Ureter (tissue), 1 donor: ENCODE results near the gene KCNQ1. TPM values are rescaled to one million over a fixed set of nuclear protein-coding genes. Genes with fewer than 3 reads are reported as not detected.

Experiments used
- DNase-seq: peaks from one replicate; pipeline ENCODE4 v3.0.0-alpha.2; 2020; ENCODE audit warnings: low spot score
- total RNA-seq: library from RNA; stranded (reverse); gene quantifications from one replicate; pipeline ENCODE4 v1.2.4, GENCODE V29; 2023
- donor health status: DM: yes; HTN: yes; CAD: no.

The KCNQ1 gene
- total RNA-seq, 1 donor from 2014 or later = 63.0 TPM

DNA sequence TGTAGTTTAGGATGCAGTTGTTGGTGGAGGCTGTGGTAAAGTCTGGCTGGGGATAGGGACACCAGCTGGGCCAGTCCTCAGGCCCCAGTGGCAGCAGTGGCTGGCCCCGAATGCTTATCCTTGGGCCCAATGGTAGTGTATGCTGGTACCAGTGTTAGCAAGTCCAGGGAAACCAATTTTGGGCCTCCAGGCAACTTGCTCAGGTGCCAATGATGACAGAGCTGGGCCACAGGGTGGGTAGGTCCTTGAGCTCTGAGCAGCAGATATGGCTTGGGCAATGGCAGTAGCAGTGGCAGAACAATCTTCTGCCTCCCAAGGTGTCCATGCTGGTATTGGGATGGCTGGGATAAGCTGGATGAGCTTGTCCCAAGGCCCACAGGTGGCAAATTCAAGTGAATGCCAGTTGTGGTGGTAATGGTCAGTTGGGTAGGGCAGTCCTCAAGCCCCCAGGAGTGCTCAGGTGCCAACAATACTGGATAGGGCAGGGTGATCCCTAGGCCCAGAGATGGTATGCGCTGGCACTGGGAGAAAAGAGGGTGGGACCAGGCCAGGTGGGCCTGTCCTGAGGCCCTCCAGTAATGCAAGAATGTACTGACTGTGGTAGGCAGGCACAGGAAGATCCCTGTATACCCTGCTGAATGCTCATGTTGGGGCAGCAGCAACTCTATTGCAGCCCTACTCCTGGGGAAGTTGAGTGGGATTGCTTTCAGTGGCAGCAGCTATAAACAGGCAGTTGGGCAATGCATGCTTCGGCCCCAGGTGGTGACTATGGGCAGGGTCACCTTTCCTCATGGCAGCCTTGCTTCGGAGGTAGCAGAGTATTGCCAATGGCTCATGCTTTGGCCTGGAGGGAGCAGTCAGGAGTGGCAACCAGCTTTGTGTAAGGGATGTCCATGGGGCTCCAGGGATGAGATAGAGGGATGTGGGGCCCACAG, 200.3 kb downstream of the KCNQ1 start:
- no peak for DNase-seq

DNA sequence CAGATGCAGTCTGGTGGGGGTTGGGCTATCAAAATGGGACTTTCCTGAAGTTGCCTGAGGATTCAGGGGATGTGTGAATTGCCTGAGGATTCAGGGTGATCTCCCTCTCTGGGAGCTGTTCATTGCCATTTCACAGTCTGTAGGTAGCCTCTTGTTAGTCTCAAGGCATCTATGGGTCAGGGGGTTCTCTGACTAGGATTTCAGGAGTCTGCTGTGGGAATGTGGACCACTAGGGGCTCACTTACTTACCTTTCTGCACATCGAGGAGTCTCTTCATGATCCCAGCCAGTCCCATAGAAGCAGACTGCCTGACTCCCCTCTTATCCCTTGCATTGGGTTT, 200.9 kb downstream of the KCNQ1 start:
- DNase-seq = no peak

GRCh38 chr11:2647167-2647566, 202.4 kb downstream of the KCNQ1 start:
- DNase-seq = no peak

GRCh38 chr11:2647953-2648352, 203.1 kb downstream of the KCNQ1 start:
- no peak for DNase-seq

DNA sequence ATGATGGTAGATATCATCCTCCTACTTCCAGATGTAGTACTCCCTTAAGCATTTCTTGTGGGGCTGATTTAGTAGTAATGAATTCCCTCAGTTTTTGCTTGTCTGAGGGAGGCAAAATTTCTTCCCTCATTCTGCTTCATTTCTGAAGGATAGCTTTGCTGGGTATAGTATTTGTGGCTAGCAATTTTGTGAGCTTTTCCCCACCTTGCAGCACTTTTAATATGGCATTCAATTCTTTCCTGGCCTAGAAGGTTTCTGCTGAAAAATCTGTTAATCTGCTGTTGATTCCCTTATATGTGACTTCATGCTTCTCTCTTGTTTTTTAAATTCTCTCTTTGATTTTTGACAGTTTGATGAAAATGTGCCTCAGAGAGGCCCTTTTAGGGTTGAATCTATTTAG, 204.6 kb downstream of the KCNQ1 start:
- DNase-seq = no peak

- DNase-seq = no peak
These were observed 205.0 kb downstream of the KCNQ1 start for GRCh38 chr11:2649848-2650247.

GRCh38 chr11:2650343-2650867, 205.6 kb downstream of the KCNQ1 start:
- DNase-seq = no peak

GRCh38 chr11:2651054-2651617, 206.3 kb downstream of the KCNQ1 start:
- no peak for DNase-seq

DNA sequence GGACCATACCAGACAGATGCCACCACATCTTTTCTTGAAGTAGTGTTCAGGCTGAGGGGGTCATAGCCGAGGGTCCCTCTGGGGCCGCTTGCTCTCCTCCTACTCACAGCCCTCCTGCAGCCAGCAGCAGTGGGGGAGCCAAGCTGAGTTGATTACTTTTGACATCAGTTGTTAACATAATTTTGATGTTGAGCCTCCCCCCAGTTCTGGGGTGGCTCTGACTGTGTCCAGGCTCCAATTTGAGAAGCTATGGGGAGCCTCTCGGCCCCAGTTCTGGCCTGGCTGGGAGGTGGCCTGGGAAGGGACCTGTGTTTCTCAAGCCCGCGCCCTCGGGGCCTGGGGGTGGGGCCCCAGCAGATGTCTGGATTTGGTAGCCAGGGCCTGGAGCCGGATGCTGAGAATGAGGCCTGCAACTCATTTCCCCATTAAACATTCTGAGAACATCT, 207.0 kb downstream of the KCNQ1 start:
- DNase-seq = no peak

- DNase-seq = no peak
These were observed 207.8 kb downstream of the KCNQ1 start for GRCh38 chr11:2652333-2653197.

- DNase-seq = no peak
These were observed 208.4 kb downstream of the KCNQ1 start for GRCh38 chr11:2653198-2653551.

GRCh38 chr11:2653930-2654739, 209.3 kb downstream of the KCNQ1 start:
- no peak for DNase-seq

- DNase-seq = no peak
These were observed 210.4 kb downstream of the KCNQ1 start for GRCh38 chr11:2655016-2655719.

DNA sequence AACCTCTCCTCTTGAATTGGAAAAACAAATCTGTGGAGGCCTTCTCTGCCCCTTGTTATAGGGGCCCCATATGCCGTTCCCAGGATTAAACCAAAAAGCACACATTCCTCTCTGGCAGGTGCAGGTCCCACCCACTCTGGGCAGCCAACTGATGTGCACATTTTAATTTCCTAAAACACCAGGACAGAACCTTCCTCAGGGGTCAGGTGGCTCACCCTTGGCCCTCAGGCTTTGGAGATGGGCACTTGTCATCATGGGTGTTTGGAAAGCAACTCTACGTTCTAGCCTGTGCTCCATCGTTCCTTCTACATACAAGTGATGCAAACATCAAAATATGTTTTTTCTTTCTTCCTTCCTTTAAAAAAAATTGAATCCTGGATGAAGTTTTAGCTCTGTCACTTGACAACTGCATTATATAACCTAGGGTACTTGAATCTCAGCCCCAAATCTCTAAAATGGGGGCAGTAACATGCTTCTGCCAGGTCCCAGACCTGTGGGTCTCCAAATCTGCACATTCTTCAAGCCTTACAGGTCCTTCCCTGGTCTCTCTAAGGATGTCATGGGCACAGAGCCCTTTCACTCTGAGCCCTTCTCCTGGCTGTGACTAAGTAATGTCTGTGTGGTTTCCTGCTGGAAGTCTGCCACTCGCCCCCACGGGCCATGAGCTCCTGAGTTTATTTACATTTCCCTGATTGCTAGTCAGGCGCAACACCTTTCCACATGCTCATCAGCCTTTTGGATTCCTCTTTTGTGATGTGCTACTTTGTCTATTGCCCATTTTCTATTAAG, 211.2 kb downstream of the KCNQ1 start:
- DNase-seq = no peak

- no peak for DNase-seq
These were observed 212.1 kb downstream of the KCNQ1 start for GRCh38 chr11:2656859-2657258.

DNA sequence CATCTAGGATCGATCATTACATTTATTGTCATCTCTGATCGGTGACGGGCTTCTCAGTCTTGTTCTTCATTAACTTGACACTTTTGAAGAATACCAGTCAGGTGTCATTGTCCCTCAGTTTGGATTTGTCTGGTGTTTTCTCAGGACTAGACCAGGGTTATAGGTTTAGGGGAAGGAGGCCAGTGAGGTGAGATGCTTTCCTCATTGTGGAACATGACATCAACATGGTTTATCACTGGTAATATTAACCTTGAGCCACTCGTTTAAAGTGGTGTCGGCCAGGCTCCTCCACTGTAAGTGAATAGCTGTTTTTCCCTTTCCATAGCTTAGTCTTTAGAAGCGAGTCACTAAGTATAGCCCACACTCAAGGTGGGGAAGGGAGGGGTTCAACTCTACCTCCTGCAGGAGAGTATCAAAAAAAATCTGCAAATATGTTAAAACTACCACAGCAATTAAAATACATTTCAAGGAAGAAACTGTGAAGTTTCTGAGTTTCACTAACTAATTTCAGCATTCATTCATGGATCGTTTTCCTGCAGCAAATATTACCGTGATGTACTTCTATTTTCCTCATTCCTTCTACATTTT, 213.0 kb downstream of the KCNQ1 start:
- no peak for DNase-seq

DNA sequence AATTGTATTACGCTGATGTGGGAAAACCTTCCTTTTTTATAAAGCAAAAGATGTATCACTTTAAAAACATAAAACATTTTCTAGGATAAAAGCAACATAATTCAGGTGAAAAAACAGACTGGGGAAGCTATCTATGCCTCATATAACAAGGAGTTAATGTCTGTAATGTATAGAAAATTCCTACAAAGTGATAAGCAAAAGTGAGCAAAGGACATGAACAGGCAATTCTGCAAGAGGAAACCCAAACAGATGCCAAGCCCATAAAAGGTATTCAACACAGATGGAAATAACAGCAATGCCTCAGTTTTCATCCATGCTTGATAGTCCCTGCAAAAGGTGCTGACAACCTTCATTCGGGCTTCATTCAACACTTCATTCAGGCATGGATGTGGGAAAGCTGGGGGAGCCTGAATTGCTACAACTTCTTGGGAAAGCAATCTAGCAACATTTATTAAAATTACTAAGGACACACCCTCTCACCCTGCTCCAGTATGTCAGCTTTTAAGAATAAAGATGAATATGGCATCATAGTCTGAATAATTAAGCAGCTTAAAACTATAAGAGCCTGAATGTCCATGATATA, 215.6 kb downstream of the KCNQ1 start:
- no peak for DNase-seq

DNA sequence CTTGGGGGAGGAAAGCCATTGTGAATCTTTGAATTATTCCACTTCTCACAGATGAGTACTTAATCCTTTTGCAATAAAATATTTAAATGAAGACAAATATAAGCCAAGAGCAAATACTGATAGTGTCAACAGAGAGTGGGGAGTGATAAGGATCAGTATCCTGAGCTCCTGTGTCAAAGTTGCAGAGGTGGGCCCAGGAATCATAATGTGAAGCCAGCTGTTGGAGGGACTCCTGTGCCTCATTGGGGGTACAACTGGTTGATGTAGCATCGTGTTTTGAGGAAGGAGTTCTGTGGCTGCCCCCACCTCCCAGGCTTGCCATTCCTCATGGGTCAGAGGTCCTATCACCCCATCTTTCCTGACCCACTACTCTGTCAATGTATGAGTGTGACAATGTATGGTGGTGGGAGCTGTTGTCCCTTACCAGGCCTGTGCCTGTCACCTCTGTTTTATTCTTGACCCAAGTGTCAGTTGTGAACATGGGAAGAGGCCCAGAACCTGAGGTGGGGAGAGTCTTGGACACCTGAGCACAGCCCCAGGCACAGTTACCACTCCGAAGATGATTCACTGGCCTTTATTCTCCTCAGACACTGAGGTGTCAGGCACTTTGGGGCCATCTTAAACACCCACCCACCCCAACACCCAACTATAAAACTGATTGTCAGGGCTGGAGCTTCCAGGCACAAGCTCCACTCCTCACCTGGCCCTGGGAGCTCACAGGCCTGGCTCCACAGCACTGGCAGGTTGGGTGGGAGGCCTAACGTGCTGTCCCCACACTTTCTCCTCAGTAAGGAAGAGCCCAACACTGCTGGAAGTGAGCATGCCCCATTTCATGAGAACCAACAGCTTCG, 216.6 kb downstream of the KCNQ1 start:
- DNase-seq = no peak
